Measurements from ENCODE around the gene IREB2.
"Not testable (repeated sequence)": the region's sequence is repeated elsewhere in the genome, so short reads cannot be mapped to it uniquely, and the experiment has no call there.

The IREB2 gene

DNA sequence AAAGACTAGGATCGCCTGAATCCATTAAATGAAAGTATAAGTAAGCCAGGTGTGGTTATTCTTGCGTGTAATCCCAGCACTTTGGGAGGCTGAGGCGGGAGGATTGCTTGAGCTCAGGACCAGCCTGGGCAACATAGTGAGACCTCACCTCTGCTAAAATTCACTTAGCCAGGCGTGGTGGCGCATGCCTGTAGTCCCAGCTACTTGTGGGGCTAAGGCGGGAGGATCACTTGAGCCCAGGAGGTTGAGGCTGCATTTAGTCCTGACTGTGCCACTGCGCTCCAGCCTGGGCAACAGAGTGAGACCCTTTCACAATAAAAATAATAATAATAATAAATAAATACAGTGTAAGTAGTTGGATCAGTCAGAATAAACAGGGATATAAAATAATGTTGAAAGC is 43.9 kb downstream of the IREB2 start:
- no peak for DNase-seq (ENCODE audit: low spot score)

DNA sequence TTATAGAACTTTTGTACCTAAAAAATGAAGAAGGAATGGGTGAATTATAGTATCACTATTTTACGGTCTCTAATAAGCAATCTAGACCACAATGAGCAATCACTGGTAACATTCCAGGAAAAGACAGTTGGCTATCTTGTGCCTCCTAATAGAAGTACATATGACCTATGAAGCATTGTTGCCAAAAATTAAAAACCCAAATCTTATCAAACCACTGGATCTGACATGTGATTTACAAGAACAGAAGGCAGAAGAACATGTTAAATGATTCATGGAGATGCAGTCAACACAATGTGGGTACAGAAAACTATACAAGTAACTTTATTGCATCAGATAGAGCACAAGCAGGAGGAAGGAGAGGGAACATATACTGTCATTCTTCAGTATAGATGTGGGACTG is 54.9 kb downstream of the IREB2 start:
- no peak for DNase-seq (ENCODE audit: low spot score)

DNA sequence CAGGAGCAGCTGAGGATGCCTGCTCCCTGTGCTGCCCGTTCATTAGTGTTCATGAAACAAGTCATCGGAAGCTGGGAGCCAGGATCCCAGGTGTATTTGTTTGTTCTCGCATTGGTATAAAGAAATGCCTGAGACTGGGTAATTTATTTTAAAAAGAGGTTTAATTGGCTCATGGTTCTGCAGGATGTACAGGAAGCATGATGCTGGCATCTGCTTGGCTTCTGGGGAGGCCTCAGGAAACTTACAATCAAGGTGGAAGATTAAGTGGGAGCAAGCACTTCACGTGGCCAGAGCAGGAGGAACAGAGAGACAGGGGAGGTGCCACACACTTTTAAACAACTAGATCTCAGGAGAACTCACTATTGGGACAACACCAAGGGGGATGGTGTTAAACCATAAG is 63.8 kb downstream of the IREB2 start:
- no peak for DNase-seq (ENCODE audit: low spot score)

DNA sequence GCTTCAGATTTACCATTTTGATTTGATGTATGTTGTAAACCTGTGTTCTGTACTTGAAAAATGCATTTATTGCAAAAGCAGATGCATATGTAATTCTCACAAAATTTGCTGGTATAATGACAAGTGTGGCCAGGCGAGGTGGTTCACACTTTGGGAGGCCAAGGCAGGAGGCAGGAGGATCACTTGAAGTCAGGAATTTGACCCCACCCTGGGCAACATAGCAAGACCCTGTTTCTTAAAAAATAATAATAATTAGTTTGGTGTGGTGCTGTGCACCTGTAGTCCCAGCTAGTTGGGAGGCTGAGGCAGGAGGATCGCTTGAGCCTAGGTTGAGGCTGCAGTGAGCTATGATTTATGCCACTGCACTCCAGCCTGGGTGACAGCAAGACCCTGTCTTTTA is 64.6 kb downstream of the IREB2 start:
- DNase-seq (ENCODE audit: low spot score) = no peak

DNA sequence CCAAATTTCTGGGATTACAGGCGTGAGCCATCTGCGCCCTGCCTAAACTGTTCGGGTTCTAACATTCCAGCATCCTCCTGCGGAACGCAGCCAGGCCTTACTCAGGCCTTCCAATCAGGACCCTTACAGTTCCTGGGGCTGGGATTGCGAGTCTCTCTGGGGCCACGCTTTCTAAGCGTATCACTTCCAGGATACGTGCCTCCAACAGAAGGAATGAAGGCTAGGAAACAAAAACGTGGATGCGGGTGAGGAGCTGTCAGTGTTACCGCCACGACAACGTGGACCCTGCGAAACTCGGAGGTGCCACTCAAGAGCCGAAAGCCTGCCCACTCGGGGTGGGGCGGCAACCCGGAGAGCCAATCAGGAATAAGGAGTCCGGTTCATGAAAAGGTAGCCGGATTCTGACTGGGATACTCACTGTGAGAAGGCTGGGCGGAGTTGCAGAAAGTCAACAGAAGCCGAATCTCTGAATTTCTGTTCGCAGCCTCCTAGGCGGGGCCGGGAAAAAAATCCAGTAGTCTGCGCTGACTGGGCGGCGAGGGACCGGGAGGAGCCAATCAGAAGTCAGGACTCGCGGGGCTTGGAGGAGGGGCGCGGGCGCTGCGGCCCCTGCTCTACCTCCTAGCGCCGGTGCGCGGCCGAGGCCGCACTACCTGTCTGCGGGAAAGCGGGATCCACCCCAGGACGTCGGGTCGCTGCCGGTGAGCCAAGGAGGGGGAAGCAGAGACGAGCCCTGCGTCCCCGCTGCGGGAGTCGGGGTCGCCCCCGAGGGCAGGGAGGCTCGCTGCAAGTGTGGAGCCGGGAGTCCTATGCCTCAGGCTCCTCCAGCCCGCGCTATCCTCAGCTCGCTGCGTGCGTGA is 69.2 kb downstream of the IREB2 start, which contains the start of gene HYKK:
HYKK (plus strand) TSS at position 607 of the 860 bp plus-strand sequence. CDS start 5,512 bp downstream, outside the sequence.
- DNase-seq (ENCODE audit: low spot score) = peak; percentile 98

DNA sequence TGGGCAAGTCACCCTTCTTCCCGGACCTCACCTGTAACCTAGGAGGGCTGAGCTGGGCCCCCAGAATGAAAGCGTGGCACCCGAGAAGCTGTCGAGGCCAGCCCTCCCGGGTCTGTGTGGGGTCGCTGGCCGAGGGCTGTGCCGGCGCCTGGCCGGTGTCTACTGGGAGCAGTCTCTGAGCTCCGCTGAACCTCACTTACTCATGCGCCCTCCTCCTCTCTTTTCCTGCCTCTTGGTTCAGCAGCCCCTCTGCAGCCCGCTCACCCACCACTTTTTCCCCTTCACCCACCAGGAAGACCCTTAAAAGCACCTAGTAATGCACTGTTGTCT is 69.8 kb downstream of the IREB2 start:
- no peak for DNase-seq (ENCODE audit: low spot score)

DNA sequence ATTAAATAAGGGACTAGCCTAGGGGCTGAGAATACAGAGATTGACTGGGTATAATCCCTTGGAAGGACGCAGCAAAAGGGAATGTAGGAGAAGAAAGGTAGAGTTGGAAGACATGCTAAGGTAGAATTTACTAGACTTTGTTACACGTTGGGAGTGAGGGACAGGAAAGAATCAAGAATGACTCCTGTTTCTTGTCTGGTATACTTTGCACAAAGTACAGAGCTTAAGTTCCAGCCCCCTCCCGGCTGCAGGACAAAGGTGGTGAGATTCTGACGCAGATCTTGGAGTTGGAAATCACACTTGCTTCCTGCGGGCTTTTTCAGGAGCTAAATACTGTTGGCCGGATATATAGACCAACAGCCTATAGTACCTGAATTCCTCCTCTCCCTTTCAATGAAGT is 70.3 kb downstream of the IREB2 start:
- DNase-seq (ENCODE audit: low spot score) = no peak

DNA sequence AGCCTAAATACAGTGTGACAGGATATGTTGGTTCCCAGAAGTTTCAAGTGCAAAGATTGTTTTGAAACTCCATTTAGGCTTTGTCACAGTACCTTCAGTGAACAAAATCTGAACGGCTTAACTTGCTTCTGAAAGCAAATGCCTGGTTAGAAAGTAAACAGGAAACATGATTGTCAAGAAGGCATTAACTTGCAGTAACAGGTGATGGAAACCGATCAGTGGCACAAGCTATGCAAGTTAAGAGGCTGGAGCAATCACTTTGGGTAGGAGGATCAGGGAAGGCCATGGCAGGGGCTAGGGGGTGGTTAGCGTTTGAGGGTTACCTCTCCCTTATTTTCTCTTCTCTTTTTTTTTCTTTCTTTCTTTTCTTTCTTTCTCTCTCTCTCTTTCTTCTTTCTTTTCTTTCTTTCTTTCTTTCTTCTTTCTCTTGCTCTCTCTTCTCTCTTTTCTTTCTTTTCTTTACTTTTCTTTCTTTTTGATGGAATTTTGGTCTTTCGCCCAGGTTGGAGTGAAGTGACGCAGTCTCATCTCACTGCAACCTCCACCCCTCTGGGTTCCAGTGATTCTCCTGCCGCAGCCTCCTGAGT is 71.8 kb downstream of the IREB2 start:
- DNase-seq (ENCODE audit: low spot score) = no peak

DNA sequence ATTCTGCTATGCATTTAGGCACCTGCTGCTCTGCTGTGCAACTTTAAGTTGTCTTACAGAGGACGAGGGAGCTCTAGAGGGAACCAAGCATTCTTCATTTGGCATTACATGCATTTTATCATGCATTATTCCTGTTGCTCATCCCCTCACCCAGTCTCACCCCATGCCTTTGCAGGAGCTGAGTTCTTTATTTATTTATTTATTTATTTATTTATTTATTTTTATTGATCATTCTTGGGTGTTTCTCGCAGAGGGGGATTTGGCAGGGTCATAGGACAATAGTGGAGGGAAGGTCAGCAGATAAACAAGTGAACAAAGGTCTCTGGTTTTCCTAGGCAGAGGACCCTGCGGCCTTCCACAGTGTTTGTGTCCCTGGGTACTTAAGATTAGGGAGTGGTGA is 82.0 kb downstream of the IREB2 start:
- not testable (repeated sequence) for DNase-seq (ENCODE audit: low spot score)

DNA sequence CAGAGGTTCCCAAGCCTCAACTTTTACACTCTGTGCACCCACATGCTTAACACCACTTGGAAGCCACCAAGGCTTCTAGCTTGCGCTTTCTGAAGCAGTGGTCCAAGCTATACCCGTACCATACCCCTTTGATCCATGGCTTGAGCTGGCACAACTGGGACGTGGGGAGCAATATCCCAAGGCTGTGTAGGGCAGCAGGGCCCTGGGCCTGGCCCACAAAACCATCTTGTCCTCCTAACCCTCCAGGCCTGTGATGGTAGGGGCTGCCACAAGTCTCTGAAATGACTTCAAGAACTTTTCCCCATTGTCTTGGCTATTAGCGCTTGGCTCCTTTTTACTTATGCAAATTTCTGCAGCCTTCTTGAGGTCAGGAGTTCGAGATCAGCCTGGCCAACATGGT is 86.2 kb downstream of the IREB2 start:
- no peak for DNase-seq (ENCODE audit: low spot score)

DNA sequence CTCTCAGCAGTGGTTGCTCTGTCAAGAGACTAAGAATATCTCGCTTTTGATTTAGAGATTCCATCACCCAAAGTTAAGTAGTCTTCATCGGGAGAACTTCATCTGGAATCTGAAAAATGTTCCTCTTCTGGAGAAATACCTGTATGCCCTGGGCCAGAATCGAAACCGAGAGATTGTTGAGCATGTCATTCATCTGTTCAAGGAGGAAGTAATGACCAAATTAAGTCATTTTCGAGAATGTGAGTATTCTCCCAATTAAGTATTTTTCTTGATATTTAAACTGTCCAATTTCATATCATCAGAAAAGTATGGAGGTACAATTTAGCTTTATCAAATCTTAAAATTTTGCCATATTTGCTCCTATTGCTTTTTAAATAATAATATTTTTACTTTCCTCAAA is 89.3 kb downstream of the IREB2 start:
- DNase-seq (ENCODE audit: low spot score) = no peak

DNA sequence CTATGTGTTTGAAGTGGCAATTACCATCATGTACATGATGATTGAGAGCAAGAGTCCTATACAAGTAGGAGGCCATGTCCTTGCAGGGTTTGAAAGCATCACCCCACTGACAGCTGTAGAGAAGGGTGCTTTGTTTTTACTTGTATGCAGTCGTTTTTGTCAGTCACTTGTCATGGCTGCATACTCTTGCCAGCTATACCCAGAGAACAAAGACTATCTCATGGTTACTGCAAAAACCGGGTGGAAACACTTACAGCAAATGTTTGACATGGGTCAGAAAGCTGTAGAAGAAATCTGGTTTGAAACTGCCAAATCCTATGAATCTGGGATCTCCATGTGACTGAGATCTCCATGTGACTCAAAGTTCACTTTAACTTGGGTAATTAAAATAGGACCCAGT is 95.3 kb downstream of the IREB2 start:
- no peak for DNase-seq (ENCODE audit: low spot score)

DNA sequence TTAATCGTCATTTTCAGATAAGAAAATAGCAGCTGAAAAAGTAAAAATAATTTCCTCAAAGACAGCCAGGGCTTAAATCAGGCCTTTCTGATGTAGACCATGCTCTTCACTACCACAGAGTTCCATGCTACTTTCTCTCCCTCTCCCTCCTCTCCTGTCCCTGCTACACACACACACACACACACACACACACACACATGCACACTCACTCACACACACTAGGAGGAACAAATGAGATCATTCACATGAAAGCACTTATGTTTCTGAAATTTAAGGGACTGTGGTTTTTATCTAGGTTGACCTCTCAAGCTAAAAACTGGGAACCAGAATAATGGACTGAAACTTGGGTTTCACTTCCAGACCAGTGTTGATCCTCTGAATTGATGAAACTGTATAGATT is 98.1 kb downstream of the IREB2 start:
- DNase-seq (ENCODE audit: low spot score) = no peak

DNA sequence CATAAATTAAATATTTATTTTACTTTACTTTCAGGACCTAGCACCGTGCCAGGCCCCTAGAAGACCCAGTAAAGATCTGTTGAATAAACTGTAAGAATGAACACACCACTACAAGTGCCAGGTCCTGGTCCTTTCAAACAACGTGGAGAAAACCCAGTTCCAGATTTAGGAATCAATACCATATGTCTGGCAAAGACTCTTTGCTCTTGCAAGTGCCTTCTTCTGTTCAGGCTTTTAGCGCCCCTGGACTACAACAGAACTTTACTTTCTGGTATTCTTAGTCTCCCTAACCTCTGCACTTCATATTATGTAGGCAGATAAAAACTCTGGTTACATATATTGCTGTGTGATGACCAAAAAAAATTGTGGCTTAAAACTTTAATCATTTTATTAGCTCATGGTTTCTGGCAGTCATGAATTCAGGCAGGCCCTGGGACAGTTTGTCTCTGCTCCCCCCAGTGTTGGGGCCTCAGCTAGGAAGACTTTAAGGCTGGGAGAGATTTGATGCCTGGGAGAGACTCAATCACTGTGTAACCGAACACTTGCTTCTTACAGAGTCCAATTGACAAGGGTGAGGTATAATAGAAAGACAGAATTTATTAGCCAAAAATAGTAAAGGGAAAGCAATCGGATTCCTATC is 99.4 kb downstream of the IREB2 start:
- peak; percentile 8 for DNase-seq (ENCODE audit: low spot score)

DNA sequence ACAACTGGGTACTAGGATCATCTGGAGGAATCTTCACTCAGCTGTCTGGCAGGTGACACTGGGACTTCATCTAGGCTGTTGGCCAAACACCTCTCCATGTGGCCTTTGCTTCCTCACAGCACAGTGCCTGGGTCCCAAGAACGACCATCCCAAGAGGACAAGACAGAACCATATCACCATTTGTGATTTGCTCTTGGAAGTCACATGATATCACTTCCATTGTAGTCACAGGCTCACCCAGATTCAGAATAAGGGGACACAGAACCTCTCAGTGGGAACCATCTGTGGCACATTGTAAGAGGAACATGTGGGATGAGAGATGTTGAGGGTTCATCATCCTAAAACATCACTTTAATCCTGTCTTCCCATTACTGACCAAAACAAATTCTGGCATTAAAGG is 100.3 kb downstream of the IREB2 start:
- DNase-seq (ENCODE audit: low spot score) = no peak

DNA sequence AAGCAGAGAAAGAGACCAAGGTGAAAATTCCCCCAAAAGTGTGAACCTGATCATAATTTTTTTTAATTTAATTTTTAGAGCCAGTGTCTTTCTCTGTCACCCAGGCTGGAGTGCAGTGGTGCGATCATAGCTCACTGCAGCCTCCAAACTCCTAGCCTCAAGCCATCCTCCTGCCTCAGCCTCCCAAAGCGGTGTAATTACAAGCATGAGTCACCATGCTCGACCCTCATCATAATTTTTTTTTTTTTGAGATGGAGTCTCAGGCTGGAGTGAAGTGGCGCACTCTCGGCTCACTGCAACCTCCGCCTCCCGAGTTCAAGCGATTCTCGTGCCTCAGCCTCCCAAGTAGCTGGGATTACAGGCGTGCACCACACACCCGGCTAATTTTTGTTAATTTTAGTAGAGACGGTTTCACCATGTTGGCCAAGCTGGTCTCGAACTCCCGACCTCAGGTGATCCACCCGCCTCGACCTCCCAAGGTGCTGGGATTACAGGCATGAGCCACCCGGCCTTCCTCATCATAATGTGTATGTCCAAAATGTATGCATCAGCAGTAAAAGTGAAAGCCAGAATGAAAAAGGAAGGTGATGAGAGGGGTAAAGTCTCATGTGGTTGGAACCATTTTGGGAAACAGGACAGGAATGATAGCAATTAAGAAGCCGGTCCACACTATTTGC is 101.6 kb downstream of the IREB2 start:
- DNase-seq (ENCODE audit: low spot score) = not testable (repeated sequence)

DNA sequence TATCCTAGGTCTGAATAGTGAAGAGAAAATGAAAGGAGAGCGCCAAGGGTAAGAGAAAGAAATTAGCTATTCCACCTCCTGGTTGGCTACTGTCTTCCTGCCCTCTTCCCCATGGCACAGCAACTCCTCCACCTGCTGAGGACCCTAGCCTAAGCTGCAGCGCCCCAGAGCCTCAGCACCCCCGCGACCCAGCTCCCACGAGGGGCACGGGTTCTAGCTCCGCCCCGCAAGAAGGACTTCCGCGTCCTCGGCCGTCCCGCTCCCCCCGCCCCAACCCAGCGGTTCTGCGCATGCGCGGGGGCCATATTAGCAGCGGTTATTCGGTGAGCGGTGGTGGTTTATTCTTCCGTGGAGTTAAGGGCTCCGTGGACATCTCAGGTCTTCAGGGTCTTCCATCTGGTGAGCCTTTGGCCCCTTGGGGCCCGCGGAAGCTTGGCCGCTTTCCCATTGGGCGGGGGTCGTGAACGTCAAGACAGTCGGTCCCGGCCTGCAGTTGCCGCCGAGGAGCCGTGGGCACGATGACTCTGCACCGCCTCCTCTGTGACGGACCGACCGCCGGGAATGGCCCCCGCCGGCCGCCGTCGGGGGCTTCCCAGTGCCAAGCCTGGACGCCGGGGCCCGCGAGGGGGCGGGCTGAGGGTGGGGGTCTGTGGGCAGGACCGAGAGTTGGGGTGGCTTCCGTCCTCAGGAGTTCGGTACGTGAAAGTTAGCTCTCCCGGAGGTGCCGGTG is 102.3 kb downstream of the IREB2 start, which contains the start of gene PSMA4:
PSMA4 (plus strand) TSS at position 304 of the 730 bp plus-strand sequence. CDS start 1,484 bp downstream, outside the sequence.
- peak; percentile 99 for DNase-seq (ENCODE audit: low spot score)

DNA sequence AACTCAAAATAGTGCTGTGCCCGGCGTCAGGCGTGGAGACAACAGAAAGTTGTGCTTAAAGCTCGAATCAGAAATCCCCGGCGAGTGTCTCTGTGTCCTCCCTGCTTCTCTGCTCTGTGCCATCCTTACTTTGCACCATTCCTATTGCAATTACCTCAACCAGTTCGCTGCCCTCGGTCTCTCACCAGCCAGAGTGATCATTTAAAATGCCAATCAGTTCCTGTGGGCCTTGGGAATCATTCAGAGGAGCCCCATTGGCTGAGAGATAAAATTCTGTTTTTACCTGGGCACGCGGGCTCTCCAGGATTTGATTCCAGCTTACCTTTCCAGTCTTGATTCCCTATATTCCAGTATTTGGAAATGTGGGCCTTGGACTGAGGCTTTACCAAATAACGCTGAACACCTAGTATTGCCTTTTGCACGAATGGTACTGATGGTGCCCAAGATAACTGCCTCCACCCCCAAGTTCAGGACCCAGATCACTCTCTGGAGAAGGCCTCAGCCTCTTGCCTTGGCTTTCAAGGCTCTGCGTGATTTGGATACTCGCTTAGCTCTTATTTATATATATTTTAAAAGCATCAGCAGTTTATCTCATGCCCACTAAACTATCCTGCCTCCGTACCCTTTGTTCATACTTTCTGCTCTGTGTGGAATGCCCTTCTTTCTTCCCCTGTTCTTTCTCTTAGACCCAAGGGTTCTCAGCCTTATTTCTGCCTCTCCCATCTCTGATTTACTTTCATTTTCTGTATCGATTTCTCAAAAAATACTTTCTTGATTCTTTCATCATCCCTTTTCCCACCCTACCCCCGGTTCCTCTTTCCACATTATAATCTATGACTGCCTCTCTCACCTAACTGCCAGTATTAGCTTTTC is 103.1 kb downstream of the IREB2 start:
- DNase-seq (ENCODE audit: low spot score) = peak; percentile 21

DNA sequence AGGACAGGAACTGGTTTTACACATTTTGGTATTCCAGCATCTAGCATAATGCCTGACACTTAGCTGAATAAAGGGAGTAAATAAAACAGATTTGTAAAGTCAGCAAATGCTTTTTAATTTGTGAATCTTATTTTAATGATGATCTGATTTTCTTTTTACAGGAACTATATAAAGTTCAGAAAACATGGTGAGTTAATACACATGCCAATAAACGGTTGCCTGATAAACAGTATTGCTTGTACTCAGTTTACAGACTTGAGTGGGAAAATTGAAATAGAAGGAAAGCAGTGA is 103.7 kb downstream of the IREB2 start:
- DNase-seq (ENCODE audit: low spot score) = no peak

DNA sequence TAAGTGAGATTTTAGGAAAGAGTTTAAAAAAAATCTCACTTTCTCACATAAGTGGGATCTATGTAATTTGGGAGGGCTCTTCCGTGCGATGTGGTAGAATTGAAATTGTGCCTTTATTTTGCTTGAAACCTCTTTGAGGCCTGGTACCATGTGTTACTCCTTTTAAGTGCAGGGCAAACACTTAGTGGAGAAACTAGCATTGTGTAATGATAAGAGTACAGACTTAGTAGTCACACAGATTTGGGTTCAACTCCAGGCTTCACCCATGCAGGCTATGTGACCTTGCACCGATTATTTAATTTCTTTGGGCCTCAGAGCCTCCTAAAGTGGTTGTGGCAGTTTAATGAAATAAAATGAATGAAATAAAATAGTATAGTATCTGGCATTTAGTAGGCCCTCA is 104.6 kb downstream of the IREB2 start:
- no peak for DNase-seq (ENCODE audit: low spot score)

DNA sequence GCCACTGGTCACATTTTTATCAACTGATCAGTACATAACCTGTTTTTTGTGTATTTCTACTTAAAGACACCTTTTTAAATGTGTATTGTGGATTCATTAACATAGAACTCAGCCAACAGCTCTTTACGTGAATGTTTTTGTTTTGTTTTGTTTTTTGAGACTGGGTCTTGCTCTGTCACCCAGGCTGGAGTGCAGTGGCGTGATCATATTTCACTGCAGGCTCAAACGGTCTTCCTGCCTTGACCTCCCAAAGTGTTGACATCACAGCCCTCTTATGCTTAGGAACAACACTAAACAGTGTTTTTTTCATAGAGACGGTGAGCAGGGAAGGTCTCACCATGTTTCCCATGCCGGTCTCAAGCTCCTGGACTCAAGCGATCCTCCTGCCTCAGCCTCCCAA is 112.2 kb downstream of the IREB2 start:
- no peak for DNase-seq (ENCODE audit: low spot score)

Data from GM03348 (cell line).